NCI-H1436 treated with DMSO at 0.1 percent for 48 hours (cell line): ENCODE measurements around the gene CKLF.
"Not testable (repeated sequence)": the region's sequence is repeated elsewhere in the genome, so short reads cannot be mapped to it uniquely, and the experiment has no call there.

Experiments
- DNase-seq: peaks from one replicate; lab custom pipeline; 2025; lab: John Stamatoyannopoulos, UW

Gene CKLF

GRCh38 chr16:66569131-66569530, 16.8 kb downstream of the CKLF start:
- no peak for DNase-seq

GRCh38 chr16:66569827-66570405, 17.5 kb downstream of the CKLF start:
- no peak for DNase-seq

- no peak for DNase-seq
Measured at GRCh38 chr16:66572356-66572755, 20.0 kb downstream of the CKLF start.

DNA sequence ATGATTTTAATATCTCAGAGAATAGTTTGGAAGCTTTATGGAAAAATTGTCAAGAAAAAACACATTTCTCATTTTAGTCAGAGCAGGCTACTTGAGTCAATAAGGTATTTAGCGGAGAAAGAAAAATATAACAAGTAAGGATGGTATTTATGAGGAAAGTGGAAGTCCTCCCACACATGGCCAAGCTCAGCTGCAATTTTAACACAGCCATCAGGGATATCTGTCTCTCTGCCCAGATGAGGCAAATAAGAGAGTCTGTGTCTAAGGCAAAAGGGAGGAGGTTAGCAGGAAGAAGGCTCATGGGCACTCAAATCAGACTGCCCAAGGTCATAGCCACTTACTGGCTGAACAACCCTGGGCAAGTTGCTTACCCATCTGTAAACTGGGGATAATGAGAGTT, 21.7 kb downstream of the CKLF start:
- no peak for DNase-seq

GRCh38 chr16:66574531-66574930, 22.2 kb downstream of the CKLF start:
- DNase-seq, result no peak

DNA sequence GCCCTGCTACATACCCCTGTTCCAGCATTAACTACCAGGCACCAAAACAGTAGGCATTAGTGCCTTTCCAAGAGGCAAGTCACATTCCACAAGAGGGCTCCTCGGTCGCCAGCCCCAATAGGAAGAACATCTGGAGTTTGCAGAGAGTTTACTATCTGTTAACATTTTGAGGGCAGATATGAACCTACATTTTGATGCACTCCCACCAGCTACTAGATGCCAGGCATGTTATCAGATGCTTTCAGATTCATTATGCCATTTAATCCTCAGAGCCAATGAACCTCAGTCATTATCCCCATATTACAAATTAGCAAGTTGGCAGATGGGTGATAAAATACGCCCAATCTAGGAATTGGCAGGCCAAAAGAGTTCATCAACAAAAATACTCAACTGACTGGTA, 22.7 kb downstream of the CKLF start:
- no peak for DNase-seq

DNA sequence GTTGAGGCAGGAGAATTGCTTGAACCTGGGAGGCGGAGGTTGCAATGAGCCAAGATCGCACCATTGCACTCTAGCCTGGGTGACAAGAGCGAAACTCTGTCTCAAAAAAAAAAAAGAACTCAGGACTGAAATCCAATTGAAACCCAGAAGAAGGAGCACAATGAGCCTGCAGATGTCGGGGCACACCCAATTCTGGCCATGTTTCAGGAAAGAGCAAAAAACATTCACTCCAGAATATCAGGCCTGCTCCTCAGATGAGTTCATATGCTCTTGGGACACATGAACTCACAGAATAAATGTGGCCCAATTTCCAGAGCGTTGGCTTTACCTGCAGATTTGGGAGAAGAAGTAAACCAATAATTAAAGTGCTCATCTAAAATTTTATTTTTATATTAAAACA, 23.9 kb downstream of the CKLF start:
- DNase-seq, result no peak

DNA sequence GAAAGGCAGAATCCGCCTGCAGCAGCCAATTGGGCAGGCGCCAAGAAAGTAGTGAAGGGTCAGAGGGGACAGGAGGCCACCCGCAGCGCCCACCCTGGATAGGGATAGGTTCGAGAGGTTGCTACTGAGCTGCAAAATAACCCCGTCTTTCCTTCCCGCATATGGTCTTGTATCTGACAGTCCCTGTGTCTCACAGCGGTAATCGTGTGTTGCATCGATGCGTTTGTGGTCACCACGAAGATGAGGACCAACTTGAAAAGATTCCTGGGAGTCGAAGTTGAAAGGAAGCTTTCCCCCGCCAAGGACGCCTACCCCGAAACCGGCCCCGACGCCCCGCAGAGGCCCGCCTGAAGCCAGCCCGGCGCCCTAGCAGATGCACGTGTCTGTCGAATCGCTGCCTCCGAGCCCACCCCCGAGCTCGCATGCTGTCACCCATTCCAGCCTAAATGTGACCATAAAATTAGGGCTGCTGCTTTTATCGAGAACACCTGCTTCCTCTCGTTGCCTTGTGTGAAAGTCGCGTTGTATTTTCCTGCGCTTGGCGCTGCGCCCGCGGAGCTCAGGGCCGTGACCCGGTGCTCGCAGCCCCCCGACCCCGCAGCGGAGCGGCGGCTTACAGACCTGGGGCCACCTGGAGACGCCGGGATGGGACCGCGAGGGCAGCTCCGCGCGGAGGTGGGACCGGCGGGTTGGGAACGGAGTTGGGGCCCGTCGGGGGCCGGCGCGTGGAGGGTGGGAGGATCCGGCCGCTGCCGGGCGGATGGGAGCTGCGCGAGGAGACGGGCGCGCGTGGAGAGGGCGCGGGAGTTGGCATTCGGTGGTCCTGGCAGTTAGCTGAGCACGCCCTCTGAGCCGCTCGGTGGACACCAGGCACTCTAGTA, 26.5 kb downstream of the CKLF start, which contains the start of gene CMTM2:
TSS of gene CMTM2 (plus strand) at position 813 of the 881 bp plus-strand sequence. CDS start 145 bp downstream, outside the sequence.
- no peak for DNase-seq

- no peak for DNase-seq
Measured at GRCh38 chr16:66580605-66581209, 28.3 kb downstream of the CKLF start.

GRCh38 chr16:66581246-66581952, 29.0 kb downstream of the CKLF start:
- DNase-seq, result no peak

DNA sequence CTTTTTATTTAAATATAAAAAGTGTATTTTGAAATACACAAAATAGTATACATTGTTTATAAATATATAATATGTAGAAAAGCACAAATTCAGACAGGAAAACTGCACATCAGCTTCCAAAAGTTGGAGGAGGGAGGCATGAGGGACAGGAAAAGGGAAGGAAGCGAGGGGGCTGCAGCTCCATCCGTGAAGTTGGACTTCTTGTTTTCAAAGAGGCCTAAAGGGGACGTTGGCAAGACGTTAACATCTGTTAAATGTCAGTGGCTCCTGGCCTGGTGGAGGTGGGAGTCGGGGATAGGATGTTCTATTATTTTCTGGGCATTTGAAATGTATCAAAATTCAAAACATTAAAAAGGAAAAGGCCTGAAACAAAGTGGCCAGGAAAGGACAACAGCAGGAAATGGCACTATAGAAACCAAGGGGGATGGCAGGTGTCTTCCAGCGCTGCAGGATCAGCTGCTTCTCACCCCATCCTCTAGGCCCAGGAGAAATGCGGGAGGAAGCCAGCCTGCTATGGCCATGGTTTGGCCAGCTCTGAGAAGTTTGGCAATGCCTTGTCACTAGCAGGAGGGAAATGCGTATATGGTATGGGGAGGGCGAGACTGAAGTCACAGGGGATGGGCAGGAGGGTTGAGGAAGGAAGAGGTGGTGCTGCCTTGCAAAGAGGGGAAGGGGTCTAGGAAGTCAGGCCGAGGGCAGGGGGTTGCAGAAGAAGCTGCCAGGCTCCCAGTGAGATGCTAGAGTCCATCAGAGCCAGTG, 33.3 kb downstream of the CKLF start:
- DNase-seq, result no peak

DNA sequence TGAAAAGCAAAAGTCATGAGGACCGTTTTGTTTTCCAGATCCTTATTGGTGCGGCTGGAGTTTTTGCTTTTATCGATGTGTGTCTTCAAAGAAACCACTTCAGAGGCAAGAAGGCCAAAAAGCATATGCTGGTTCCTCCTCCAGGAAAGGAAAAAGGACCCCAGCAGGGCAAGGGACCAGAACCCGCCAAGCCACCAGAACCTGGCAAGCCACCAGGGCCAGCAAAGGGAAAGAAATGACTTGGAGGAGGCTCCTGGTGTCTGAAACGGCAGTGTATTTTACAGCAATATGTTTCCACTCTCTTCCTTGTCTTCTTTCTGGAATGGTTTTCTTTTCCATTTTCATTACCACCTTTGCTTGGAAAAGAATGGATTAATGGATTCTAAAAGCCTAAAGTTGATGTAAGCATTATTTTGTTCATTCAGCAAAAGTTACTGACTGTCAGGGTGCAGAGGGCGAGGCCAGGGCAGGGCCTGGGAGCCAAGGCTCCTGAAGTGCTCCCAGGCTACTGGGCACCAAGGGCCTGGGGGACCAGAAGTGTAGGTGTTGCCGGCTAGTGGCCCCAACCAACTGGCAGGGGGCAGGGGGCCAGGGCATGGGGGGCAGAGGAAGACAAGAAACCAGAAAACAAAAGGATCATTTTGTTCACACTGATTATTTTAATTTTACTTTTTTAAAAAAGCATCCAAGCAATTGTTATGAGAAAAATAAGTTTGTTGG, 35.7 kb downstream of the CKLF start:
- DNase-seq, result no peak

GRCh38 chr16:66588981-66589713, 36.8 kb downstream of the CKLF start:
- DNase-seq, result no peak

DNA sequence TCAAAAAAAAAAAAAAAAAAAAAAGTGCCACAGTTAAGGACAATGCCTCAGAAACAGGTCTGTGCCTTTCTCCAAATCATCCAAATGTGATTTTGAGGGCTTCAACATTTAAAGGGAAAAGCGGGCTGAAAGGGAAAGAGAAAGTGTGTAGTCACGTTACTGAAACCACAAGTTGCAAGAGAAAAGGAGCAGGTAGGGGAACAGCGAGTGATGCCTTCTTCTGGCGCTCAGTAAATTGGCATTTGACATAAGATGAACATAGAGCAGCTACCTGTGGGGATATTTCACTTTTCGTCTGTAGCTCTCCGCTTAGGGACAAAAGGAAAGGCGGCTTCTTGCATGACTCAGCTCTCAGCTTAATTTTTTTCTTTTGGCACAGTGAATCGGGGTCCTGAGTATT, 37.9 kb downstream of the CKLF start:
- DNase-seq, result no peak

DNA sequence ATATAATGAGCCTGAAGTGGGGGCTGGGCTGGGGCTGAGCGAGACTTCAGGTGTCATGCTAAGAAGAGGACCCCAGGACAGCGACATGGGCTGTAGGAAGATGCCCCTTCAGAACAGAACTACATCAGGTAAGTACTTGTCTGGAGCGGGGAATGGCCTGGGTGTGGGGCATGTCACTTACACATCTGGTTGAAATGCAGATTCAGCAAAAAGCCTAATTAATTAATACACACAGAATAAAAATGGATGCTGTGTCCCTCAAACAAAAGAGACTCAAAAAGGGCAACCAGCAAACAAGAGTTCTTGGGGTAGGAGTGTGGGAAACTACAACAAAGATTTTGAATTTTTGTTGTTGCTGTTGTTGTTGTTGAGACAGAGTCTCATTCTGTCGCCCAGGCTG, 38.6 kb downstream of the CKLF start:
- DNase-seq, result no peak

GRCh38 chr16:66592241-66592640, 39.9 kb downstream of the CKLF start:
- DNase-seq, result no peak

DNA sequence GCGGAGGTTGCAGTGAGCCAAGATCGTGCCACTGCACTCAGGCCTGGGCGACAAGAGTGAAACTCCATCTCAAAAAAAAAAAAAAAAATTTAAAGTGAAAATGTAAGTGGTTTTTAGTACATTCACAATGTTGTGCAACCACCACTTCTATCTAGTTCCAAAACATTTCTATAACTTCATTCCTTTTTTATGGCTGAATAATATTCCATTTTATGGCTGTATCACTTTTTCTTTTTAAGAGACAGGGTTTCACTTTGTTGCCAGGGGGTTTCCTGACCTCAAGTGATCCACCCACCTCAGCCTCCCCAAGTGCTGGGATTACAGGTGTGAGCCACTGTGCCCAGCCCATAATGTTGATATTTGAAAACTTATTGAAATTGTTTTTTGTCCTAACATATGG, 40.4 kb downstream of the CKLF start:
- no peak for DNase-seq

GRCh38 chr16:66594739-66595138, 42.4 kb downstream of the CKLF start:
- DNase-seq, result no peak

- DNase-seq, result not testable (repeated sequence)
Measured at GRCh38 chr16:66596559-66596958, 44.2 kb downstream of the CKLF start.
